ENCODE data around the gene GPD1. TPM values are rescaled to one million over a fixed set of nuclear protein-coding genes. Genes with fewer than 3 reads are reported as not detected.
A peak's percentile ranks its signal among the peaks of the same experiment; 100 is the strongest.

GPD1 gene
- total and polyA plus RNA-seq, 9 of the 15 experiments (the other 6 are each of a cell fraction or from before 2014, with no cell fraction given) = 0.13 to 1.00 (median 0.55) TPM

- TF ChIP-seq SLC30A9 (CRISPR knock-in tag; IDR thresholded peaks at IDR 0.05) (no peak), ZNF507 (tag; conservative IDR thresholded peaks at IDR 0.05) (no peak), SREBF2 (CRISPR knock-in tag; IDR thresholded peaks at IDR 0.05) (no peak), KAT7 (CRISPR knock-in tag; IDR thresholded peaks at IDR 0.05; ENCODE audit: borderline replicate concordance) (no peak), MAFG (tag; conservative IDR thresholded peaks at IDR 0.05) (no peak), ZNF395 (CRISPR knock-in tag; IDR thresholded peaks at IDR 0.05) (peak; percentile 72), U2AF1 (optimal IDR thresholded peaks at IDR 0.05; ENCODE audit: low read depth, low read length) (no peak), PATZ1 (CRISPR knock-in tag; IDR thresholded peaks at IDR 0.05; ENCODE audit: borderline replicate concordance) (no peak), ZBTB11 (CRISPR knock-in tag; IDR thresholded peaks at IDR 0.05) (no peak), MXI1 (IDR thresholded peaks at IDR 0.05; ENCODE audit: low read depth, low read length) (no peak), GTF2E2 (tag; IDR thresholded peaks at IDR 0.05) (no peak), SRSF3 (IDR thresholded peaks at IDR 0.05; ENCODE audit: insufficient read depth, low read length) (no peak), FOXP4 (CRISPR knock-in tag; IDR thresholded peaks at IDR 0.05; ENCODE audit: borderline replicate concordance) (no peak), GTF2F1 (IDR thresholded peaks at IDR 0.05; ENCODE audit: low read depth, low read length) (no peak), HDAC1 (IDR thresholded peaks at IDR 0.05) (peak in 1 of 2 experiments; percentile 85; a peak in 1 of 4 replicates), CHD1 (IDR thresholded peaks at IDR 0.05; ENCODE audit: low read length) (peak; percentile 92), FOXK2 (conservative IDR thresholded peaks at IDR 0.05 in 1 of 2, IDR thresholded peaks at IDR 0.05 in 1 of 2; ENCODE audit: low read depth in 2 of 2) (no peak)
These were observed 8.8 kb downstream of the GPD1 start (continued) for GRCh38 chr12:50112456-50113218.
